Hematopoietic multipotent progenitor cell treated with erythropoietin and hydrocortisone succinate and interleukin-3 and kit ligand, for 4 days (in vitro differentiated cells): ENCODE results near the gene RADX.
A peak's percentile ranks its signal among the peaks of the same experiment; 100 is the strongest.
"Not testable (repeated sequence)": the region's sequence is repeated elsewhere in the genome, so short reads cannot be mapped to it uniquely, and the experiment has no call there.

Source experiments
- DNase-seq: peaks from one replicate; pipeline ENCODE4 v3.0.0-alpha.2; 2015

RADX gene, protein sequence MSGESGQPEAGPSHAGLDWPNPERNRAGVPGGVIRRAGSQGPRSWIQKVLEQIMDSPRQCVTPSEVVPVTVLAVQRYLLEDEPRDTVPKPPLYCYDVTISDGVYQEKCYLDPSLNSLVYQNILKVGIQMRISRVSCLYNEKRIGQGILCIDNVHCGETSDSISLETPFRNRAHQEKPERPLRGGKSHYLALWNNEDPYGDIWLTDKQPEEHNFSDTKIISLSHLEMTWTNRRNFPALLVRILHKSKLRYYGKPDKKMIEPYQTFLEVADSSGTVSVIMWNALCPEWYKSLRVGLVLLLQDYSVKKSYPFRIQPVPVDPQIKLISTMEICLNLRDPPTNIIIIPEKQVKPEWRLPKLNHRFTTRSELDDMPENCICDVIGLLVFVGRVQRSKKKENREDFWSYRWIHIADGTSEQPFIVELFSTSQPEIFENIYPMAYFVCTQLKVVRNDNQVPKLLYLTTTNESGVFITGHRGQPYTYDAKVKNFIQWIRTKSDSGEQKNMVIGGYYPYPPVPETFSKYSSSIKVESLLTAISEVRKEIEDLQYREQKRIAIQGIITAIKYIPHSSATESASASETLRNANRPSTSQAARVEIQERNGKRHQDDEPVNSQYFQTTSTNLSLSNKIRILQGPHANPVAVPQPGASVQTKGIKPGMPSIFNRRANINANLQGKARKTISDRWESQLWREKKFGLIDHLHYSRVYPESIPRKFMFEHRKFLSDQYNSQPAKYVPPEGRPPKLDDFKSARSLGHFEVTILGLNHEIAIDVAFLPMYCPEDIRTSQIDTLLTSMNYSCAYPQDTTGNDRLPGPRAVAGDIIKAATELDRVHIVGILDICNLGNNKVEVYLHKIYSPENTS

DNA sequence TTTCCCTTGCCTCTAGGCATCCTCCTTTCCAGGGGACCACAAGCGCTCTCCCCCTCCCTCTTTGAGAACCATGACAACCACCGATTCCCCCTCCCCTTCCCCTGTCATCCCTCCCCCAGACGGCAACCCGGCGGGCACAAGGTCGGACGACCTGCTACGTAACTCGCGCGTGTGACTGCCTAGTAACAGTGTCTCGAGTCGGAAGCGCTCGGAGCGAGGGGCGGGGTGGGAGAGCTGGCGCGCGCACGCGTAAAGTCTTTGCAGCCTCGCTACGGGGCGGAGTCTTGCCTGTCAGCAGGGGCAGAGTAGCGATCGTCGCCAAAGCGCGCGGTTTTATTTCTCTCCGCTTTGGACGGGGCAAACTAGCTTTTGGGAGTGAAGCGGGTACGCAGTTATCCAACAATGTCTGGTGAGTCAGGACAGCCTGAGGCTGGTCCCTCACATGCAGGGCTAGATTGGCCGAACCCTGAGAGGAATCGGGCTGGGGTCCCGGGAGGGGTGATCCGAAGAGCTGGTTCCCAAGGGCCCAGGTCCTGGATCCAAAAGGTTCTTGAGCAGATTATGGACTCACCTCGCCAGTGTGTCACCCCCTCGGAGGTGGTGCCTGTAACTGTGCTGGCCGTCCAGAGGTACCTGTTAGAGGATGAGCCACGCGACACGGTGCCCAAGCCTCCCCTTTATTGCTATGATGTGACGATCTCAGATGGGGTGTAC, at the start of gene RADX:
RADX (plus strand) TSS at position 300 of the 714 bp plus-strand sequence; CDS start at position 403, 103 bp downstream.
- DNase-seq = peak; percentile 93

DNA sequence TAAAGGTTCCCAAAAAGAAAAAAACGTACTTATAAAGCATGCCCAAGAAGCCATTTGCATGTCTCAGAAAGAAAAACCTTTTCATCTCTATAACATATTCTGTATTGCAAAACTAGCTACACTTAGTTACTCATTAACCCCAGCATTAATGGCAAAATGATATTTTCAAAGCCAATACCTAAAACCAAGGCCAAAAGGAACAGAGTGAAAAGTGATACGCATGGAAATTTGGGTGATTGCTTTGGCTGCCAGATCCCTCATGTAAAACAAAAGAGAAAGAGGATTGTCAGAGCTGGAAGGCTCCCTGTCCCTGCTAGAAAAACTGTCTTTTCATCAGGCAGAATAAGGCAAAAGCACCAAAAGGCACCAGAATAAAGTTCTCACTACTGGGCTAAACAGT, 46.8 kb upstream of the RADX start:
- no peak for DNase-seq

DNA sequence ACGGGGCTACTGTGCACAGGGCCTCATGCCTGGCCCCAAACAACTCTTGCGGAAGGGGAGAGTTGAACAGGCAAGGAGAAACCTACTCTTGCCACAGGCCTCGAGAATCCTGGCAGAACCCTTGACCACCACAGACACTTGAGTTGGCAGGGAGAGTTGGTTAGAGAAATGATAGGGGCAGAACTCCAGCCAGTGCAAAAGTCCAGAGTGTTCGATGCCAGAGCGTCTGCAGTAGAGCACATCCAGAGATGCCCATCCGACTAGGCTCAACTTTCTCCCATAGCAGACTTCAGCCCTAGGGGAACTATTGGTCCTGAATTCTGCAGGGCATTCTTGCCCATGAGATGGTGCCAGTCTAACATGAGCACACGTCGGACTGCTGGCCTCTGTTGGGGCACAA, 45.4 kb upstream of the RADX start:
- no peak for DNase-seq

DNA sequence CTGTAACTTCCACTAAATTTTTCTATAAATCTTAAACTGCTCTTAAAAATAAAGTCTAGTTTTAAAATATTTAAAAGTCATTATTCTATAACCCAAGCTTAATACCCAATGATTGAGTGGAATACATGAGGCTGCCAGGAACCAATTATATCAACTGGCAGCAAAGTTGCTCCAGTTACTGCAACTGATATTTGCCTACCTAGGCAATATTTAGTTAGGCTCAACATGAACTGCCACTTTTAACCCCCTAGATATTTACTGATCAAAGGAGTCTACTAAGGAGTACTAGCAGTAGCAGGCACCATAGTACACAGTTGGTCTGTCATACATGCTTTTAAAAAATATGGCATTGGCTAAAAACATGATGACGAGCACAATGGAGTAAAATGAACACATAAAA, 29.9 kb upstream of the RADX start:
- DNase-seq = no peak

DNA sequence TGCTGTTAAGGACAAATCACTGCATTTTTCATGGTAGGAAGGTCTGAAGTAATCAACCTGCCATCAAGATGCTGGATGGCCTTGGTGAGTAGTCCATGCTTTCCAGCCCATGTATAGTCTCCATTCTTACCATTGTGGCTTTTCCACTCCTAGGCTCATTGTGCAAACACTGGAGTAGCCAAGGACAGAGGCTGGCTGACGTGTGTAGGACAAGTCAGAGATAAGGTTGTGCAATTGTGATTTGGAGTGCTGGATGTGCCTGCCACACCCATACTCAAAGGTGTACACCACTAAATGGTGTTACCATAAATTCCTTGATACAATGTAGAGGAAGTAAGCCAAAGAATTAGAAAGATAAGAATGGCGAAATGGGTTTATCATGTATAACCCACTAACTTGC, 26.3 kb upstream of the RADX start:
- no peak for DNase-seq

DNA sequence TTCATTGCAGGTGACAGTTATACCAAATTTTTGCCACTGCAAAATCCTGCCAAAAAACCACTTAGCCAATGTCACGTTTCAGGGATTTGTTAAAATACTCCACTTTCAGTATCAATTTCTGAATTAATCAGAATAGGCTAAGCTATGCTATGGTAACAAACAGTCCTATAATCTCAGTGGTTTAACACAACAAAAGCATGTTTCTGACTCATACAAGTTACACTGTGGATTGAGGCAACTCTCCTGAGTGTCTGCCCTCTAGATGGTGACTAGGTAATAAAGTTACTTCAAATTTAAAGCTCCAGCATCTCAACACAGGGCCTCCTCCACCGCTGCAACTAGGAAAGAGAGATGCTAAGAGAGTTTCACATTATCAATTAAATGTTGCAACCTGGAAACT, 23.0 kb upstream of the RADX start:
- DNase-seq = no peak

DNA sequence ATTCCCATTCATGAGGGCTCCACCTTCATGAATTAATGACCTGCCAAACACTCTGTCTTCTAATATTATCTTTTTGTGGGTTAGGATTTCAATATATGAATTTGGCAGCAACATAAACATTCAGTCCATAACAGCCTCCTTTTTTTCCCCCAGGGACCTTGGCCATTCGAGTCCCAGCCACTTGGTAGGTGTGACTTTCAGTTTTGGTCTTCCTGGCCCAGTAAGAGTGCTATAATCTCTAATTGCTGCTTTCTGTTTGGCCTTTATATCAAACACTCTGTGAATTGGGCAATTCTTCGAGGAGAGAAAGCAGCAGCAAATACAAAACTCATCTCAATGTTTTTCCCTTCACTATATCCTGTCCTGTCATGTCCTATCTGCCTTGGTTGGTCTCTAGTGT, 12.4 kb upstream of the RADX start:
- DNase-seq = no peak

DNA sequence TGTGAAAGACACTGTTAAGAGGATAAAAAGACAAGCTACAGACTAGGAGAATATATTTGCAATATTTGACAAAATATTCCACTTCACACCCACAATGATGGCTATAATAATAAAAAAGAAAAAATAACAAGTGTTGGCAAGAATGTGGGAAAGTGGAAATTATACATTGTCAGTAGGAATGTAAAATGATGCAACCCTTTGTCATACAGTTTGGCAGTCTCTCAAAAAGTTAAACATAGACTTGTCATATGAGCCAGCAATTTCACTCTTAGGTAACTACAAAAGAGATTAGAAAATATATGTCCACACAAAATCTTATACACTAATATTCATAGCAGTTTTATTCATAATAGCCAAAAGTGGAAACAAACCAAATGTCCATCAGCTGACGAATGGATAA, 5.2 kb upstream of the RADX start:
- DNase-seq = no peak

DNA sequence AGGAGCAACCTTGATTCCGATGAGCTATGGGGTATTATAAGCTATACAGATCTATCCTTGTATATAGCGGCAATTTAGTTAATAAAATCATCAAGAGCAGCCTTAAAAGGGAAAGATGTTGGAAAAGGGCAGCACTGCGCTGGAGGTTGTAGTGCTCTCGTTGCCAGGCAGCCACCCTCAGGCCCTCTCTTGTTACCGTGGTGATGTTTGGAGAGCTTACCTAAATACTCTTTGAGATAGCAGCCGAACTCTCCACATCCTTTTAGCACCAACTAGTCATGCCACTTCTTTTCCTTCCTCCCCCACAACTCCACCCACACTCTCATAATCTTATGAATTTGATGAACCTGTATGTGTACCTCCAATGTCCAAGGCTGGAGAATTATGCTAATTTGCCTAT, 3.8 kb upstream of the RADX start:
- no peak for DNase-seq

DNA sequence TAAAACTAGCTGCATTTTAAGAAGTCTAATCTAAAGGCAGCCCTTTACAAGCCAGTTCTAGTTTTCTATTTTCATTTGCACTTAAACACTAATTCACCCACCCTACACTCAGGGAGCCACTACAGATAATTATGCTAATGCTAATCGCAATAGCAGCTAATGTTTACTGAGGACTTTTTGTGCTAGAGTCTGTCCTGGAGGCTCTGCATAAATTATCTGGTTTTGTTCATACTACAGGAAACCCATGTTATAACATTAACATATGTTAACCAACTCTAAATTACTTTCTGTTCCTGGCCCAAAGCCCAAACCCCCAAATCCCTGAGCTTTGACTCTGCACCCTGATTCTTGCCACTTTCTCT, 480 bp upstream of the RADX start:
- no peak for DNase-seq

DNA sequence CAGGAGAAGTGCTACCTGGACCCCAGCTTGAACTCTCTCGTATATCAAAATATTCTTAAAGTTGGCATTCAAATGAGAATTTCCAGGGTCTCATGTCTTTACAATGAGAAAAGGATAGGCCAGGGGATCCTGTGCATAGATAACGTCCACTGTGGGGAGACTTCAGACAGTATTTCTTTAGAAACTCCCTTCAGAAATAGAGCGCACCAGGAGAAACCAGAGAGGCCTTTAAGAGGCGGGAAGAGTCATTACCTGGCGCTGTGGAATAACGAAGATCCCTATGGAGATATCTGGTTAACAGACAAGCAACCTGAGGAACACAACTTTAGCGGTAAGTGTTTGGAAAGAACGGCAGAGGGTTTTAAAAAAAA, 600 bp downstream of the RADX start:
- peak; percentile 36 for DNase-seq

DNA sequence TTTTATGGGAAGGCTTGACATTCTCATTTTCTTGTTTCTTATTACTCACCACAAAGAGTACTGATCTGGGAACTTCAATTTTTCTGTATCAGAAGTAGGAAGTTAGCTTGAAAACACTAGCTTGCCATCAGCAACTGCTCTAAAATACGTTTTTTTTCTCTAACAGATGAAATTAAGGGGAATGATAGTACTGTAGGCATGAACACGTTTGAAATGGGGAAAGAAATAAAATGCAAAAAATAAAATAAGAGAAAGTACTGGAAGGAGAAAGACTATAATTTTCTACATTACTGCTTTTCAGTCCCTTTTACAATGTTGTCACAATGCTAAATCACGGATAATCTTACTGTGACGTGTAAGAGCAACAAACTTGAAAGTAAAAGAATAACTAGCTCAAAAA, 1.5 kb downstream of the RADX start:
- DNase-seq = no peak

DNA sequence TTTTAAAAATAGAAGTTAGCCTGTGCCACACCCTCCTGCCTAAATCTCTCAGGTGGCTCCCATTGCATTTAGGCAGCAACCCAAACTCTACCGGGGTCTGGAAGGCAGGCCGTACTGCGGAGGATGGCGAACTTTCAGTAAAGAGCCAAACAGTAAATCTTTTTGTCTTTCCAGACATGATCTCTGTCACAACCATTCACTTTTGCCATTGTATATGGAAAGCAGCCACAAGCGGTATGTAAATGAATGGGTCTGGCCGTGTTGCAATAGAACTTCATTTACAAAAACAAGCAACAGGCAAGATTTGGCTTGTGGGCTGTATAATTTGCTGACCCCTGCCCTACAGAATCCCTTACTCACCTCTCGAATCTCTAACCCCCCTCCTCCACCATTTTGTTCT, 3.3 kb downstream of the RADX start:
- DNase-seq = no peak

DNA sequence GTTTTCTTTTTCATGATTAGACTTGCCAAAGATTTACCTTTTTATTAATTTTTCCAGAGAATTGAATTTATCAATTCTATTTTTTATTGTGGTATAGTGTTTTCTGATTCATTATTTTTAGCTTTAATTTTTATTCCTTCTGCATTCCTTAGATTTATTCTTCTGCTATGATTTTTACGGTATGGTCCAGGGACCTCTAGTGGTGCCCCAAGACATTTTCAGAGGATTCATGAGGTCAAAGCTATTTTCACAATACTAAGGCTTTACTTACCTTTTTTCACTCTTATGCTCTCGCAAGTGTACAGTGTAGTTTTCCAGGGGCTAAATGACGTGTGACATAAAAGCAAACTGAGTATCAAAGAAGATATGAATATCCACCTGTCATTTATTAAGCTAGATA, 8.0 kb downstream of the RADX start:
- peak; percentile 25 for DNase-seq

DNA sequence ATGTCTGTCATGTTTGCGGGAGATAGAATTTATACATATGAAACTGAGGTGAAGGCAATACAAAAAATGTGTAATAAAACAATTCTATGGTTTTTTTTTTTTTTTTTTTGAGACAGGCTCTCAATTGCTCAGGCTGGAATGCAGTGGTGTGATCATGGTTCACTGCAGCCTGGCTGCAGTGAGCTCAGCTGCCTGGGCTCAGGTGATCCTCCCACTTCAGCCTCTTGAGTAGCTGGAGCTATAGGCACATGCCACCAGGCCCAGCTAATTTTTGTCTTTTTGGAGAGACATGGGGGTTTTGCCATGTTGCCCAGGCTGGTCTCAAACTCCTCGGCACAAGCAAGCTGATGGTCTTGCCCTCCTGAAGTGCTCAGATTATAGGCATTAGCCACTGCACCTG, 10.1 kb downstream of the RADX start:
- DNase-seq = no peak

DNA sequence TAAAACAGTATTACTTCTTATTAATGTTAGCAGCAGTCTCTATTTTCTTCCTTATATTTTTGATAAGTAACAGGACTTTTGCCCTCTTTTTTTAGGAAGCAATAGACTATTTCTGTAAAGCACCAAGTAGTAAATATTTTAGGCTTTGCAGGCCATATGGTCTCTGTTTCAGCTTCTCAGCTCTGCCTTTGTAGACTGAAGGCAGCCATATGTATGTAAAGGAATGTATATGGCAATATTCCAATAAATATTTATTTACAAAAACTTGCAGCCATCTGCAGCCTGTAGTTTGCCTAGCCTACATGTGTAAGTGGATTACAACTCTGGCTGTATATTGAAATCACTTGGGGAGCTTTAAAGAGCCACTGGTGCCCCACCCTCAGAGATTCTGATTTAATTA, 15.0 kb downstream of the RADX start:
- no peak for DNase-seq

DNA sequence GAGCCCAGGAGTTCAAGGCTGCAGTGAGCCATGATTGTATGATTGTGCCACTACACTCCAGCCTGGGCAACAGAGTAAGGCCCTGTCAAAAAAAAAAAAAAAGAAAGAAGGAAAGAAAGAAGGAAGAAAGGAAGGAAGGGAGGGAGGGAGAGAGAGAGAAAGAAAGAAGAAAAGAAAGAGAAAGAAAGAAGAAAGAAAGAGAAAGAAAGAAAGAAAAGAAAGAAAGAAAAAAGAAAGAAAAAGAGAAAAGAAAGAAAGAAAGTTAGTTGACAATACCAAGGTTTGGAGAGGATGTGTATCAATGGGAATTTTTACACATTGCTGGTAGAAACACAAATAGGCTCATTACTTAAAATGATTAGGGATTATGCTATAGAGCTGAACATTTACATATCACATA, 19.8 kb downstream of the RADX start:
- DNase-seq = no peak

DNA sequence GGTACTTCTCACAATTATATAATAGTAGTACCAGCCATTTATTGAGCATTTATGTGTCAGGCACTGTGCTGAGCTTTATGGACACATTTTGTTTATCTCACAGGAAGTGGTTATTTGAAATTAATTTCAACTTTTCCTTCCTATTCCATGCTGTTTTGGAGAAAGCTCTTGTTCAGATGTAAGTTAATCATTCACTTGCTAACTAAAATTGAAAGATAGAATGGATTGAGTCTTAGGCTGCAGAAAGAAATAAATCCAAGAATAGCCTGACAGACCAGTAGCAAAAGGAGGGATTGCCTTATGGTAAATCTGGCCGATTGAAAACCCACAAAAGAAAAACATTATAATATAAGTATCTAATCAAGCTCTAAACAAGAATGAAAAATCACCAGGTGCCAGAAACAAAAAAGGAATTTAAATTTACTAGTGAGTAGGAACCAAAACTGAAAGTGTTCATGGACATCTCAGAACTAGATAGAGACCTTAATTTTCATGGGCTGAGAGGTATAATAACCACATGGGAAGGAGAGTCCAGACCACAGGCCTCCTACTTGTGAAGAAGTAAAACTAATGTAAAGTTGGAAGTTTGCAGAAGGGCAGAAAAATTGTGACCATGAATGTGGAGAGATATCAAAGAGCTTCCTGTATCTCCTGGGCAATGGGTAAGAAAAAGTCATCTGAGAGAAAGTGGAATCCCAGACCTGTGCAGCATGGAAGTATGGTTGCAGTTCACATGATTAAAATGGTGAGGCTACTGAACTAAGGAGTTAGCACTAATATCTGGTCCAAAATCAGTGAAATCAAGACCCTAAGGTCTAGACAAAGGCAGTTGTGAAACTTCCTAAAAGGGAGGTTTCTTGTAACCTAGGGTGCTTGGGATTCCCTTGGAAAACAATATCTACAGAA, 38.0 kb downstream of the RADX start:
- DNase-seq = peak; percentile 0

DNA sequence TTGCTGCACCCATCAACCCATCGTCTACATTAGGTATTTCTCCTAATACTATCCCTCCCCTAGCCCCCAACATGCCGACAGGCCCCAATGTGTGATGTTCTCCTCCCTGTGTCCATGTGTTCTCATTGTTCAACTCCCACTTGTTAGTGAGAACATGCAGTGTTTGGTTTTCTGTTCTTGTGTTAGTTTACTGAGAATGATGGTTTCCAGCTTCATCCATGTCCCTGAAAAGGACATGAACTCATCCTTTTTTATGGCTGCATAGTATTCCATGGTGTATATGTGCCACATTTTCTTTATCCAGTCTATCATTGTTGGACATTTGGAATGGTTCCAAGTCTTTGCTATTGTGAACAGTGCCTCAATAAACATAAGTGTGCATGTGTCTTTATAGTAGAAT, 41.8 kb downstream of the RADX start:
- not testable (repeated sequence) for DNase-seq

DNA sequence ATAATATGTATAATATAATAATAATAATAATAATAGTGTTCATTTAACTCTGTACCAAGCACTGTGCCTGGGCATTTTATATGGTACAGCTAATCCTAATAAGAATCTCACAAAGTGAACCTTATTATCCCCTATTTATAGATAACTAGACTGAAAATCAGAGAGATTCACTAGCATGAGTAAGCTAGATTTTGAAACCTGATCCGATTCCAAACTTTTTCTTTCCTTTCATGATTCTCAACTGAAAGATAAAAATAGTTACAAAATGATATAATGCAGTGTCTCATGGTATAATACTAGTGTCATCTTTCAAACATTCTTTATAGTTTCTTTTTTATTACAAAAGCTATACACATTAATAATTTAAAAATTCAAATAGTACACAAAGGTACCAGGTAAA, 58.9 kb downstream of the RADX start:
- DNase-seq = no peak

DNA sequence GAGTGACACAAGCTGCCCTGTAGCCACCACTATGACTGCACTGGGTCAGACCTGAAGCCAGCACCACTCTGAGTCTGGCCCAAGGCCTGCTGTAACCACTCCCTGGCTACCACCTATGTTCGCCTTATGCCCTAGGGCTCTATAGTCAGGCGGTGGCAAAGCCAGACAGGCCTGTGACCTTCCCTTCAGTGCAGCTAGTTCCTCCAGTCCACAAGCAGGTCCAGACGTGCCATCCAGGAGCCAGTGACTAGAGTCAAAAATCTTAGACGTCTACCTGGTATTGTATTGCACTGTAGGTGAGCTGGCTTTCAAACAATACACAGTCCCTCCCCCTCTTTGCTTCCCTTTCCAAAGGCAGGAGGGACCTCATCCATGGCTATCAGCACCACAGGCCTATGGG, 60.7 kb downstream of the RADX start:
- DNase-seq = no peak

DNA sequence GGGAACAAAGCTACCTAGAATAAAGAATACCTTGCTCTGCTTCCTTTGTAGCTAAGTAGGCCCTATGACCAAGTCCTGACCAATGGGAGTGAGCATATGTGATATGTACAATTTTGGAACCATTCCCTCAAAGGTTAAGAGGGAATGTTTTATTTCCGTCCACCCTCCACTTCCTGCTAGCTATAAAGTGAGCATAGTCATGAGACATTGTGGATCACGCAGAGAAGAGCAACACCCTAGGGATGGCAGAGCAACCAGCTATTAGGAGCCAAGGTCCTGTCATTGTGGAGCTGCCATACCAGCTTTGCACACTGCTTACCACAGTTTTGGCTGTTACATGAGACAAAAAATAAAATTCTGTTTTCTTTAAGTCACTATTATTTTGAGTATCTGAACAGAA, 68.9 kb downstream of the RADX start:
- DNase-seq = no peak

DNA sequence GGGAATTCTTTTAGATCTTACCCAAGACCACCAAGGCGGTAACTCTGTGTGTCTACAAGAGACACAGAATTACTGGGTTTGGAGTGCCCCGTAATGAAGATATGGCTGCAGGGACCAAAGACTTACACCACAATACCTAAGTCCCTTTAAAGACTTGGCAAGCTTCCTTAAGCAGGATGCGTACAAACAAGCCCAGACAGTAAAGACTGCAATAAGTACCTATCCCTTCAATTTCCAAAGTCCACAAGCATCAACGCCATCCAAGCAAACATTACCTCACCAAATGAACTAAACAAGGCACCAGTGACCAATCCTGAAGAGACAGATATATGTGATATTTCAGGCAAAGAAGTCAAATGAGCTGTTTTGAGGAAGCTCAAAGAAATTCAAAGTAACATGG, 72.4 kb downstream of the RADX start:
- no peak for DNase-seq
